Stomach (tissue), 4 donors: ENCODE results near the gene ARPP21.

Source experiments
- POLR2A ChIP-seq, 4 donors: fragments of 450-650 bp; IDR thresholded peaks; one replicate each; pipeline ENCODE4 v1.6.1; 2016; ENCODE audit warnings: antibody characterized with exemption in 4 of 4, control low read depth in 2 of 4, mild to moderate bottlenecking in 1 of 4, moderate library complexity in 1 of 4
- POLR2AphosphoS5 ChIP-seq, 3 donors: sonication (generic); formaldehyde crosslinking; IDR thresholded peaks; one replicate each; pipeline ENCODE4 v1.6.1; 2016; ENCODE audit warnings: antibody characterized with exemption in 3 of 3

GRCh38 chr3:35601959-35602358 is 37.4 kb upstream of the ARPP21 start:
- TF ChIP-seq POLR2A (IDR thresholded peaks at IDR 0.05) (no peak), POLR2AphosphoS5 (IDR thresholded peaks at IDR 0.05) (no peak)
